Stimulated activated naive CD4-positive, alpha-beta T cell (primary cell): ENCODE data around the gene ADGRA3.

Experiments used
- DNase-seq, 6 experiments: peaks; one replicate each; lab custom pipeline; 2025; lab: John Stamatoyannopoulos, UW

The ADGRA3 gene

GRCh38 chr4:22512306-22512705 is 3.6 kb downstream of the ADGRA3 start:
- no peak for DNase-seq

DNA sequence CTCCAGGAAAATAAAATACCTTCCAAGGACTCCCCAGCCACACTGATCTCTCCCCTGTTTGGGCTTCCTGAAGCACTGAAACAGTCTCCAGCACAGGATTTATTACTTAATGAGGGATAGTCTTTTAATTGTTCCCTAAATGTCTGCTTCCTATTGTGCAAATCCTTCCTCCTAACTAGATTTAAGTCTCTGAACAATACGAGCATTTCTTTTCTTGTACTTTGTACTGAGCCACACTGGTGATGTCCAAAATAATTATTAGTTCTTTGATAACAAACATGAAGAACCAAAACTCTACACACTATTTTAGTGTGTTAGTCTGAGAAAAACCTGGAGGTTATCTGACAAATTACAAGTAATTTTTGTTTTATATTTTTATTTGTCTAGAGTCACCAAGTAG is 5.1 kb downstream of the ADGRA3 start:
- DNase-seq: no peak

- DNase-seq: no peak
Observed at GRCh38 chr4:22508376-22508775, 7.5 kb downstream of the ADGRA3 start.

GRCh38 chr4:22504922-22505321 is 10.9 kb downstream of the ADGRA3 start:
- DNase-seq: no peak

GRCh38 chr4:22504447-22504846 is 11.4 kb downstream of the ADGRA3 start:
- no peak for DNase-seq

DNA sequence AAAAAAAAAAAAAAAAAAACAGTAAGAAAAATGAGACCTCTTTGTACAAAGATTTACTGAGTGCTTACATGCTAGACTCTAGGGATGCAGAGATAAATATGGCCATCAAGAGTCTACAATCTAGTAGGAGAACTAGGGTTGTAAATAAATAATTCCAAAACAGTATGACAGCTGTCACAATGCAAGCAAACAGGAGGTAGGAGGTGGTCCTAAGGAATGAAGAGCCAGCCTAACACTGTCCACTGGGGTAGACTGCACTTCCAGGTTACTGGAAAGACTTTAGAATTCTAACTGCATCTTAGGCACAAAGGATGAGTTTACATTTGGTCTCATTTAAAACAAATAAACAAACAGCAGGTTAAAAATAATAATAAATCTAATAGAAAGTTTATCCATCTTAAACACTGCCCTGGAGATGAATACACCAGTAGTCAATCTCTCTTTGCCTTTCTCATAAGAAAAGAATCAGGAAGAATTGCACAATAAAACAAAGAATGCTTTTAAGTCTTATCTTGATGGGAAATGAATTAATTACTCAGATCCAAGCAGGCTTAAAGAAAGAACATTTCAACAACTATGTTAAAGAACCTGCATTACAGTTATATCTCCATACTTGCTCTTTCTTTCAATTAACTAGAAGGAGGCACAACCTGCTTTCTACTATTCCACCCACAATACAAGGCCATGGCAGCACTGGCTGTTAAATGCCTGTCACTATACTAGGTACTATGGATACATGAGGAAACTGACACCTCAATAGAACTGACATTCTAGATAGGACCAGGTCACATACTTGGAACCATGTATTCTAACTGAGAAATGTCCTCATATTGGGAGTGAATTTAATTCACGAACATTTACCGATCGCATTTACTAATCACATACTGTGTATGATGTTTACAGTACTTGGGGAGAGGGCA is 12.7 kb downstream of the ADGRA3 start:
- DNase-seq: no peak

GRCh38 chr4:22501715-22502095 is 14.2 kb downstream of the ADGRA3 start:
- no peak for DNase-seq

GRCh38 chr4:22500831-22501714 is 14.8 kb downstream of the ADGRA3 start:
- DNase-seq: no peak

DNA sequence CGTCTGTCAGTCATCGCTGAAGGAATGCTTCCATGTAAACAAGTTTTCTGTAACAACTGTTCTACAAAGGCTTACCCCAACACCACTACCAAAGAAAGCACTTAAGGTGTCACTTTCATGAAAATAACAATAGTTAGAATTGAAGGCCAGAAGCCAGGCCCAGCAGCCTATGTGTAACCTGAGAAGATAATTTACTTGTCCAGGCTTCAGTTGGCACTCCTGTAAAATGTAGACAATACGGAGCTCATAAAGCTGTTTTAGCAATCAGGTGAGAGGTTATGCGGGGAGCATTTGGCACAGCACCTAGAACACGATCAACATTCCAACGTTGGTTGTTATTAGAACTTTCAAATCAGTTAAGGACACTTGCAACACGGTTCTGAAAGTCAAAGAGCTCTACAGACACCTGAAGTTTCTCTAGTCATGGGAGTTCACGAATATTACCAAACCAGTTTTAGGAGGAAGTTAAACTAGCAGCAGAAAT is 15.7 kb downstream of the ADGRA3 start:
- no peak for DNase-seq

DNA sequence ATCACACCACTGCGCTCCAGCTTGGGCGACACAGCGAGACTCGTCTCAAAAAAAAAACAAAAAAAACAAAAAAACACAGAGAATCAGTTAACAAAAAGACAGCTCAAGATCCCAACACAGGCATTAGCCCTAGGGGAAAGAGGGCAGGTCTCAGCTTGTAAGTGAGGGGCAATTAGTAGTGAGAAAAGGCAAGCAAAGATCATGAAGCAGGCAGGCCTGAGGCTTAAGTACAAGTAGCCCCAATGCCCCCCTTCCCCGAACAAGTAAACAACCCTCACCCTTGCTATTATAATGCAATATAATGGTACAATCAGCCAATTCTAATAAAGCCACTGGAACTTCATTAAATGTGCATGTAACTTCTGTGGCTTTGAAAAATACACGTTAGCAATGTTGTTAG is 17.0 kb downstream of the ADGRA3 start:
- DNase-seq: no peak

DNA sequence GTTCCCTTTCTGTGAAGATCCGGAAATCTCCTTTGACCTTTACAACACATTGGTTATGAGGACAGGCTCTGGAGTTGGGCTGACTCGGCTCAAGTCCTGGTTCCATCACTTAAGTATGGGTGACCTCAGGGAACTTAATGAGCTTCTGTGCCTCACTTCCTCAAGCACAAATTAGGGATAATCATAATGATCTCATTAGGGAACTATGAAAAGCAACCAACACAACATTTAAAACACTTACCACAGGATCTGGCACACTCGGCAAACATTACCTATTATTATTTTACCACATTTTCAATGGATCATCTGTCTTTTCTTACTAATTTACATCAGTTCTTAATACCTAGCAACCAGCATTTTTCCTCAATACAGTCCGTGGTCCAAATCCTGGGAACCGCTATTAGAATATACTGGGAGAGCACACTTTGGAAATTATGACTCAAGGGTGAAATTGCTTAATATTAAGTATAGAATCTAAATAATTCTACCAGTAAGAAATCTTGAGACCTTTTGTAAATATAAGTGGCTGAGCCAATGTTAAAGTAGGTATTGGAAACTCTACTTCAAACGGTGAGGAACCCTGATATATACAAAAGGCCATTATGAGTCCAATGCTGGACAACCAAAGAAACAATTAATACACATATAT is 19.6 kb downstream of the ADGRA3 start:
- DNase-seq: no peak

- no peak for DNase-seq
Observed at GRCh38 chr4:22493523-22493922, 22.3 kb downstream of the ADGRA3 start.

- no peak for DNase-seq
Observed at GRCh38 chr4:22492987-22493386, 22.9 kb downstream of the ADGRA3 start.

- DNase-seq: no peak
Observed at GRCh38 chr4:22491939-22492338, 23.9 kb downstream of the ADGRA3 start.

- no peak for DNase-seq
Observed at GRCh38 chr4:22490718-22491315, 25.0 kb downstream of the ADGRA3 start.

DNA sequence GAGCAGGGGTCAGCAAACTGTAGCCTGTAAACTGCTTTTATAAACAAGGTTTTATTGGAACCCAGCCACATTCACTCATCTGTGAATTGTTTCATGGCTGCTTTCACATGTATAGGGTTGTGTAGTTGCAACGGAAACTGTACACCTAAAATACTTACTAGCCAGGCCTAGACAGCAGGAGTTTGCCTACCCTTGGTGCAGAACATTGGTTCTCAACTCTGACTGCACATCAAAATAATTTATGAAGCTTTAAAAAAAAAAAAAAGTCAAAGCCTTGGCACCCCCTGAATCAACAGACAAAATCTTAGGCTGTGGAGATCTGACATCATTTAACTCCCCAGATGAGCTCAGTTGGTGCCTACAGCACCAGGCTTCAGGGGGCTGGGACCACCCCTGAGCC is 27.8 kb downstream of the ADGRA3 start:
- DNase-seq: no peak

GRCh38 chr4:22487328-22487727 is 28.5 kb downstream of the ADGRA3 start:
- no peak for DNase-seq

- no peak for DNase-seq
Observed at GRCh38 chr4:22486276-22486675, 29.6 kb downstream of the ADGRA3 start.

- DNase-seq: no peak
Observed at GRCh38 chr4:22485737-22486136, 30.1 kb downstream of the ADGRA3 start.

DNA sequence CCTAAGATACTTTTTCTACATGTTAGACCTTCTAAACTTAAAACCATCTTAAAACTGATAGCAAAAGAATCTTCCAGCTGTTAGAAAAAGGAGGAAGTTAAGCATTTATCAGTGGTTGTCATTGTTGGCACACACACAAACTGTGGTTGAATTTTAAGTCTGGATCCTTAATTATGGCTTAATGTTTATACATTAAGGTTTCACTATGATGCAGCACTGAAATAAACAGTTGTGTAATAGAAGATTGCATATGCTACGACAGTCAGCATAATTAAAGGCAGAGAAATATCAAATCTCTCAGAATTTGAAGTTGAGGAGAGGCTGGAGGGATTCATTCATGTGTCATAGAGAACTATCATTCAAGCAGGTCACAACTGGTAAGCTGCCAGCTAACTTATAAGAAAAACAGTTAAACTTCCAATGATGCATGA is 32.3 kb downstream of the ADGRA3 start:
- DNase-seq: no peak

- DNase-seq: no peak
Observed at GRCh38 chr4:22482250-22483127, 33.4 kb downstream of the ADGRA3 start.
